HepG2 (cell line): ENCODE data around the gene HOXA7. TPM values are rescaled to one million over a fixed set of nuclear protein-coding genes. Genes with fewer than 3 reads are reported as not detected.

Source experiments
- ATAC-seq: fragments of 200-7000 bp; cut with Tn5 transposase; 3 replicates; pipeline ENCODE4 v1.9.1; 2020; ENCODE audit warnings: mild to moderate bottlenecking, moderate library complexity
- BruUV-seq: library from RNA; stranded (reverse); fragments of 400-500 nt; replicated peaks from 2 replicates; lab custom pipeline; 2021; lab: Mats Ljungman, UMichigan
- CTCF ChIA-PET: fragments of 300-600 bp; formaldehyde crosslinking; extraction: SDS; loops from one replicate; lab custom pipeline; 2021; ENCODE audit warnings: low total read pairs, inconsistent platforms, low intra/inter-chr PET ratio; lab: Yijun Ruan, JAX
- POLR2A ChIA-PET: fragments of 350-600 bp; sonication (Branson Sonifier 250); formaldehyde crosslinking; loops from one replicate; lab custom pipeline; 2020; ENCODE audit warnings: antibody characterized with exemption, inconsistent platforms; lab: Yijun Ruan, JAX
- DNase-seq: peaks from one replicate; pipeline ENCODE4 v3.0.0-alpha.2; 2015; ENCODE audit warnings: low spot score
- FAIRE-seq: peaks from 3 replicates; lab custom pipeline; 2011; peaks lifted over from hg19 to GRCh38; lab: Jason Lieb, UNC
- H2AFZ ChIP-seq: one replicate; pipeline ENCODE4 v1.6.1; 2011; ENCODE audit warnings: low read length, inconsistent platforms
- H3K27ac ChIP-seq: fragments of 300-600 bp; 3 replicates; pipeline ENCODE4 v1.8.0; 2011; ENCODE audit warnings: mixed run types, mild to moderate bottlenecking, mixed read lengths, low read length, inconsistent platforms; ENCODE audit not compliant: insufficient read depth; ENCODE audit errors: extremely low read length
- H3K27me3 ChIP-seq, 2 experiments: fragments of 200-600 bp in 1 of 2; 2 replicates in 1 of 2; 3 replicates in 1 of 2; pipeline versions ENCODE4 v1.6.0 to v1.8.0; 2011; ENCODE audit warnings: low read length in 2 of 2, mild to moderate bottlenecking in 2 of 2, moderate library complexity in 2 of 2, inconsistent platforms in 1 of 2; ENCODE audit not compliant: insufficient read depth in 2 of 2, control insufficient read depth in 1 of 2
- H3K36me3 ChIP-seq, 2 experiments: fragments of 200-600 bp in 1 of 2; replicated peaks in 1 of 2; 2 replicates in 1 of 2; 3 replicates in 1 of 2; pipeline versions ENCODE4 v1.5.1 to v1.8.0; 2011; ENCODE audit warnings: low read length in 2 of 2, inconsistent platforms in 1 of 2; ENCODE audit not compliant: insufficient read depth in 2 of 2, control insufficient read depth in 1 of 2
- H3K4me1 ChIP-seq: 2 replicates; pipeline ENCODE4 v1.5.1; 2012; ENCODE audit warnings: low read length, inconsistent platforms; ENCODE audit not compliant: insufficient read depth
- H3K4me2 ChIP-seq: 2 replicates; pipeline ENCODE4 v1.6.0; 2011; ENCODE audit warnings: low read depth, low read length, inconsistent platforms
- H3K4me3 ChIP-seq, 3 experiments: fragments of 200-600 bp in 1 of 3; sonication (generic), shearing (Covaris generic) in 1 of 3; replicated peaks in 1 of 3; 2 replicates each; pipeline ENCODE4 v1.5.1; 2011 to 2016; ENCODE audit warnings: low read length in 3 of 3, inconsistent platforms in 2 of 3, low read depth in 2 of 3, mild to moderate bottlenecking in 2 of 3, control low read depth in 1 of 3, mixed read lengths in 1 of 3; ENCODE audit not compliant: insufficient read depth in 1 of 3
- H3K79me2 ChIP-seq: one replicate; pipeline ENCODE4 v1.6.1; 2011; ENCODE audit warnings: low read length, inconsistent platforms; ENCODE audit not compliant: insufficient read depth
- H3K9ac ChIP-seq: 2 replicates; pipeline ENCODE4 v1.6.0; 2011; ENCODE audit warnings: mild to moderate bottlenecking, low read depth, low read length, inconsistent platforms; ENCODE audit not compliant: insufficient read depth
- H3K9me3 ChIP-seq: 2 replicates; pipeline ENCODE4 v1.5.1; 2012; ENCODE audit warnings: mild to moderate bottlenecking, low read length
- H4K20me1 ChIP-seq: 2 replicates; pipeline ENCODE4 v1.6.0; 2011; ENCODE audit warnings: inconsistent platforms, mild to moderate bottlenecking, low read length, moderate library complexity; ENCODE audit not compliant: insufficient read depth
- KAT2B ChIP-seq: fragments of 150-350 bp; IDR thresholded peaks from 2 replicates; pipeline ENCODE4 v1.6.1; 2014; ENCODE audit warnings: low read depth, low read length, borderline replicate concordance
- KAT8 ChIP-seq: IDR thresholded peaks from 2 replicates; pipeline ENCODE4 v1.6.1; 2016; ENCODE audit warnings: missing genetic modification reagents, missing compliant biosample characterization
- PAWR ChIP-seq: sonication (generic); formaldehyde crosslinking; IDR thresholded peaks from 2 replicates; pipeline ENCODE4 v1.4.0; 2020; ENCODE audit warnings: missing genetic modification reagents, mild to moderate bottlenecking, borderline replicate concordance
- RBM22 ChIP-seq: fragments of 200-400 bp; formaldehyde crosslinking; optimal IDR thresholded peaks from 2 replicates; pipeline ENCODE3; 2017; ENCODE audit warnings: mild to moderate bottlenecking, low read length, moderate library complexity
- TRIM22 ChIP-seq: fragments of 450-650 bp; IDR thresholded peaks from 2 replicates; pipeline ENCODE4 v1.6.1; 2017
- ZBTB8A ChIP-seq: sonication (generic); formaldehyde crosslinking; IDR thresholded peaks from 2 replicates; pipeline ENCODE4 v1.4.0; 2020; ENCODE audit warnings: mild to moderate bottlenecking, low read depth, missing genetic modification reagents, borderline replicate concordance
- ZNF136 ChIP-seq: sonication (generic); formaldehyde crosslinking; IDR thresholded peaks from 2 replicates; pipeline ENCODE4 v1.8.1; 2022; ENCODE audit warnings: low read depth, mild to moderate bottlenecking, moderate library complexity, missing genetic modification reagents
- ZNF660 ChIP-seq: sonication (generic); formaldehyde crosslinking; IDR thresholded peaks from 2 replicates; pipeline ENCODE4 v1.5.1; 2020; ENCODE audit warnings: mild to moderate bottlenecking, low read depth, missing genetic modification reagents, borderline replicate concordance
- ZNF775 ChIP-seq: sonication (generic); formaldehyde crosslinking; IDR thresholded peaks from 2 replicates; pipeline ENCODE4 v1.4.0; 2020; ENCODE audit warnings: missing genetic modification reagents, mild to moderate bottlenecking, moderate library complexity, borderline replicate concordance
- WGBS: methylation state at CpG from one replicate; pipeline ENCODE4 v1.1.6; 2017; ENCODE audit warnings: low lambda C conversion rate; 5-methylcytosine and 5-hydroxymethylcytosine counted together
- in situ Hi-C: cut with HindIII; loops from 2 replicates; pipeline ENCODE4 v1.10.0; 2017; ENCODE audit warnings: low pct_unique_long_range_greater_than_20kb; ENCODE audit not compliant: extremely low pct_ligation_motif_present
- intact Hi-C: fragments of 100-400 bp; cut with micrococcal nuclease; formaldehyde crosslinking; loops from one replicate; pipeline ENCODE4 v1.10.0; 2022; ENCODE audit not compliant: unreplicated experiment
- polyA plus RNA-seq, 8 experiments: library from polyadenylated mRNA; depleted of rRNA in 3 of 8; stranded (reverse) in 7 of 8; unstranded in 1 of 8; fragments of >200 nt; fragmentation: Illumina TruSeq in 4 of 8; extraction: Trizol in 4 of 8; gene quantifications; 2 replicates each; pipeline versions ENCODE4 v1.2.1 to v1.2.3, GENCODE V29; 2011 to 2016; ENCODE audit warnings: low read depth in 4 of 8, missing spikeins in 1 of 8, mixed read lengths in 1 of 8; ENCODE audit not compliant: insufficient read depth in 1 of 8
- total RNA-seq, 5 experiments: library from RNA; depleted of rRNA; stranded (reverse); fragments of >200 nt; fragmentation: Illumina TruSeq; extraction: Trizol; gene quantifications; 2 replicates each; pipeline ENCODE4 v1.2.3, GENCODE V29; 2016; ENCODE audit warnings: low read depth in 1 of 5

Gene HOXA7
- total and polyA plus RNA-seq, 2 of the 13 experiments (the other 11 are each of a cell fraction or from before 2014, with no cell fraction given) = 0.05 TPM; not detected in 1

- no peaks in the 10 kb centered on the region for H4K20me1 ChIP-seq
- DNase-seq = no peak
- ATAC-seq = no peak
- H3K27me3 ChIP-seq = no peaks in the 10 kb centered on the region; a peak in 1 of 5 replicates
- no peak overlapping the region for H3K9ac ChIP-seq
- peaks cover 25% of the 10 kb centered on the region for H3K79me2 ChIP-seq
- POLR2A ChIA-PET = no interaction called here
- peaks cover 0 to 8% of the 10 kb centered on the region in 2 experiments; a peak in 1 of 5 replicates for H3K36me3 ChIP-seq
- H2AFZ ChIP-seq = no peak overlapping the region
- in situ Hi-C loops = no loop called here
- H3K4me1 ChIP-seq = peaks cover 71% of the 10 kb centered on the region
- no peak overlapping the region for H3K4me2 ChIP-seq
- WGBS = 86% methylated on average over 5 of the region's 5 CpGs
- TF ChIP-seq ZBTB8A (CRISPR knock-in tag) (no peak), TRIM22 (no peak), ZNF775 (CRISPR knock-in tag) (no peak), KAT8 (CRISPR knock-in tag) (no peak), ZNF660 (CRISPR knock-in tag) (no peak), RBM22 (no peak), KAT2B (no peak), PAWR (CRISPR knock-in tag) (no peak), ZNF136 (CRISPR knock-in tag) (no peak)
- FAIRE-seq = no peak
- H3K4me3 ChIP-seq = no peak overlapping the region
- BruUV-seq = no TSS peak
- H3K27ac ChIP-seq = no peak overlapping the region
- H3K9me3 ChIP-seq = no peaks in the 10 kb centered on the region
- CTCF ChIA-PET = no interaction called here
- intact Hi-C loops = no loop called here
Observed at GRCh38 chr7:27125986-27126394, 30.5 kb downstream of the HOXA7 start.
